Breast epithelium (tissue), 3 donors: ENCODE results near the gene SUPT6H.

ENCODE experiments used
- POLR2A ChIP-seq: fragments of 450-650 bp; IDR thresholded peaks from one replicate; pipeline ENCODE4 v1.6.1; 2016; ENCODE audit warnings: antibody characterized with exemption, mild to moderate bottlenecking, moderate library complexity
- TF ChIP-seq, protein P1 (sequence below), 3 donors: fragments of 450-650 bp; IDR thresholded peaks; one replicate each; pipeline ENCODE4 v1.5.1; 2016 to 2017; ENCODE audit warnings: antibody characterized with exemption in 3 of 3, mild to moderate bottlenecking in 3 of 3, moderate library complexity in 3 of 3

DNA sequence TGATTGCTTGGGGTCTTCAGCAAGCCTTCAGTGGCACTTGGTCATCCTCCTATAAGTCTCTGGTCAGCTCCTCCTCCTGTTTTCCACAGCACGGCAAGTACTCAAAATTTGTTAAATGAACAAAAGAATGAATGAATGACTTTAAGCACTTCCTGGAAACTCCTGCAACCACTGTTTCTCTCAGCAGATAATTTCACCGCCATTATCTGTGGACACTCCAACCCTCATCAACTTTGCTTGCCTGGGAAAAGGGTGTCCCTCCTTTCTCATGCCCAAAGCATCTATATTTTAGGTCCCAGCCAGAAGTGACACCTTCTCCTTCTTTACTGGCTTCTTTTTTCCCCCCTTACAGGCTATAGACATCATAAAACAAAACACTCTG lies 45.3 kb downstream of the SUPT6H start:
- TF ChIP-seq, protein P1, sequence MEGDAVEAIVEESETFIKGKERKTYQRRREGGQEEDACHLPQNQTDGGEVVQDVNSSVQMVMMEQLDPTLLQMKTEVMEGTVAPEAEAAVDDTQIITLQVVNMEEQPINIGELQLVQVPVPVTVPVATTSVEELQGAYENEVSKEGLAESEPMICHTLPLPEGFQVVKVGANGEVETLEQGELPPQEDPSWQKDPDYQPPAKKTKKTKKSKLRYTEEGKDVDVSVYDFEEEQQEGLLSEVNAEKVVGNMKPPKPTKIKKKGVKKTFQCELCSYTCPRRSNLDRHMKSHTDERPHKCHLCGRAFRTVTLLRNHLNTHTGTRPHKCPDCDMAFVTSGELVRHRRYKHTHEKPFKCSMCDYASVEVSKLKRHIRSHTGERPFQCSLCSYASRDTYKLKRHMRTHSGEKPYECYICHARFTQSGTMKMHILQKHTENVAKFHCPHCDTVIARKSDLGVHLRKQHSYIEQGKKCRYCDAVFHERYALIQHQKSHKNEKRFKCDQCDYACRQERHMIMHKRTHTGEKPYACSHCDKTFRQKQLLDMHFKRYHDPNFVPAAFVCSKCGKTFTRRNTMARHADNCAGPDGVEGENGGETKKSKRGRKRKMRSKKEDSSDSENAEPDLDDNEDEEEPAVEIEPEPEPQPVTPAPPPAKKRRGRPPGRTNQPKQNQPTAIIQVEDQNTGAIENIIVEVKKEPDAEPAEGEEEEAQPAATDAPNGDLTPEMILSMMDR (IDR thresholded peaks at IDR 0.05): no peak
- TF ChIP-seq POLR2A: no peak
